Fibroblast of lung (primary cell): ENCODE data around the gene PHETA1. TPM values are rescaled to one million over a fixed set of nuclear protein-coding genes. Genes with fewer than 3 reads are reported as not detected.

Experiments
- DNase-seq, 2 donors: peaks; one replicate each; pipeline versions ENCODE4 v3.0.0 to v3.0.0-alpha.2; 2010; ENCODE audit warnings: low read depth in 2 of 2
- H2AFZ ChIP-seq: 2 replicates; pipeline ENCODE4 v1.5.1; 2012; ENCODE audit warnings: low read length, control low read depth, inconsistent platforms
- H3K27ac ChIP-seq: 2 replicates; pipeline ENCODE4 v1.5.1; 2011; ENCODE audit warnings: low read length, control low read depth; ENCODE audit not compliant: insufficient read depth
- H3K27me3 ChIP-seq: 2 replicates; pipeline ENCODE4 v1.5.1; 2011; ENCODE audit warnings: mild to moderate bottlenecking, low read length; ENCODE audit not compliant: control insufficient read depth, insufficient read depth
- H3K36me3 ChIP-seq: 2 replicates; pipeline ENCODE4 v1.5.1; 2011; ENCODE audit warnings: low read length; ENCODE audit not compliant: control insufficient read depth, insufficient read depth
- H3K4me1 ChIP-seq: 2 replicates; pipeline ENCODE4 v1.5.1; 2011; ENCODE audit warnings: low read length; ENCODE audit not compliant: control insufficient read depth, insufficient read depth; ENCODE audit errors: extremely low read depth
- H3K4me2 ChIP-seq: 2 replicates; pipeline ENCODE4 v1.5.1; 2011; ENCODE audit warnings: low read length, control low read depth; ENCODE audit not compliant: insufficient read depth; ENCODE audit errors: extremely low read depth
- H3K4me3 ChIP-seq, 4 experiments: fragments of 200-600 bp in 1 of 4; sonication (generic) in 1 of 4; replicated peaks in 1 of 4; 2 replicates each; pipeline ENCODE4 v1.5.1; 2011 to 2016; ENCODE audit warnings: low read length in 4 of 4, low read depth in 3 of 4, mild to moderate bottlenecking in 3 of 4, control low read depth in 2 of 4, inconsistent platforms in 1 of 4, mixed read lengths in 1 of 4; ENCODE audit not compliant: insufficient read depth in 1 of 4; ENCODE audit errors: control extremely low read depth in 1 of 4
- H3K79me2 ChIP-seq: 2 replicates; pipeline ENCODE4 v1.5.1; 2012; ENCODE audit warnings: mild to moderate bottlenecking, low read length, inconsistent platforms; ENCODE audit not compliant: control insufficient read depth, insufficient read depth
- H3K9ac ChIP-seq: 2 replicates; pipeline ENCODE4 v1.5.1; 2011; ENCODE audit warnings: mild to moderate bottlenecking, low read length, control low read depth; ENCODE audit not compliant: insufficient read depth
- H3K9me3 ChIP-seq: 2 replicates; pipeline ENCODE4 v1.5.1; 2012; ENCODE audit warnings: low read depth, low read length; ENCODE audit not compliant: control insufficient read depth, insufficient read depth
- H4K20me1 ChIP-seq: 2 replicates; pipeline ENCODE4 v1.5.1; 2011; ENCODE audit warnings: low read length; ENCODE audit not compliant: control insufficient read depth, insufficient read depth; ENCODE audit errors: extremely low read depth
- CTCF ChIP-seq, 2 donors: IDR thresholded peaks in 1 of 2; conservative IDR thresholded peaks in 1 of 2; 1 replicate in 1 of 2; 2 replicates in 1 of 2; pipeline ENCODE4 v1.5.1; 2011 to 2012; ENCODE audit warnings: low read length in 2 of 2, control low read depth in 1 of 2, inconsistent platforms in 1 of 2, low read depth in 1 of 2, mild to moderate bottlenecking in 1 of 2
- EZH2 ChIP-seq: IDR thresholded peaks from 2 replicates; pipeline ENCODE4 v1.5.1; 2012; ENCODE audit warnings: low read length, control low read depth, mild to moderate bottlenecking; ENCODE audit errors: missing control alignments
- polyA plus RNA-seq, 2 donors: library from polyadenylated mRNA; depleted of rRNA in 1 of 2; stranded (reverse) in 1 of 2; unstranded in 1 of 2; fragments of >200 nt; gene quantifications; 2 replicates each; pipeline ENCODE4 v1.2.1, GENCODE V29; 2011 to 2012; ENCODE audit warnings: missing spikeins in 1 of 2
- total RNA-seq: library from RNA; depleted of rRNA; stranded (reverse); fragments of >200 nt; gene quantifications from 2 replicates; pipeline ENCODE4 v1.2.1, GENCODE V29; 2014

The PHETA1 gene
- total and polyA plus RNA-seq, 2 donors (not counting 1 experiment from before 2014, with no cell fraction given): 2.6 to 3.8 TPM

DNA sequence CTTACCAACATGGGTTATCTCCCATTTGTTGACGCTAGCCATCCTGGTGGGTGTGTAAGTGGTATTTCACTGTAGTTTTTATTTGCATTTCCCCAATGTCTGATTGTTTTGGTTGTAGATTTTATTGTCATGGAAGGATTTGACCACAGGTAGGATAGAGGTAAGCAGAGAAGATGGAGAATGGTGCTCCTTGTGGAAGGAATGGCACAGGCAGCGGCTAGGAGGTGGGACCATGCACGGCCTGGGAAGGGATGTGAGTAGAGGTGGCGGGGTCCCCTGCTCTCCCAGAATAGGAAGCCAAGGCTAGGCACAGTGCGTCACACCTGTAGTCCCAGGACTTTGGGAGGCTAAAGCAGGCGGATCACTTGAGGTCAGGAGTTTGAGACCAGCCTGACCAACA, 41.4 kb downstream of the PHETA1 start:
- Histone ChIP-seq H3K27me3 (no peaks in the 10 kb centered on the region), H3K4me3 (no peak overlapping the region), H3K27ac (no peak overlapping the region), H3K9ac (no peak overlapping the region), H3K4me1 (no peaks in the 10 kb centered on the region), H3K36me3 (no peaks in the 10 kb centered on the region), H3K9me3 (no peaks in the 10 kb centered on the region), H4K20me1 (no peaks in the 10 kb centered on the region), H2AFZ (no peak overlapping the region), H3K4me2 (no peak overlapping the region), H3K79me2 (no peaks in the 10 kb centered on the region)
- TF ChIP-seq EZH2: no peak
- no peak for DNase-seq

DNA sequence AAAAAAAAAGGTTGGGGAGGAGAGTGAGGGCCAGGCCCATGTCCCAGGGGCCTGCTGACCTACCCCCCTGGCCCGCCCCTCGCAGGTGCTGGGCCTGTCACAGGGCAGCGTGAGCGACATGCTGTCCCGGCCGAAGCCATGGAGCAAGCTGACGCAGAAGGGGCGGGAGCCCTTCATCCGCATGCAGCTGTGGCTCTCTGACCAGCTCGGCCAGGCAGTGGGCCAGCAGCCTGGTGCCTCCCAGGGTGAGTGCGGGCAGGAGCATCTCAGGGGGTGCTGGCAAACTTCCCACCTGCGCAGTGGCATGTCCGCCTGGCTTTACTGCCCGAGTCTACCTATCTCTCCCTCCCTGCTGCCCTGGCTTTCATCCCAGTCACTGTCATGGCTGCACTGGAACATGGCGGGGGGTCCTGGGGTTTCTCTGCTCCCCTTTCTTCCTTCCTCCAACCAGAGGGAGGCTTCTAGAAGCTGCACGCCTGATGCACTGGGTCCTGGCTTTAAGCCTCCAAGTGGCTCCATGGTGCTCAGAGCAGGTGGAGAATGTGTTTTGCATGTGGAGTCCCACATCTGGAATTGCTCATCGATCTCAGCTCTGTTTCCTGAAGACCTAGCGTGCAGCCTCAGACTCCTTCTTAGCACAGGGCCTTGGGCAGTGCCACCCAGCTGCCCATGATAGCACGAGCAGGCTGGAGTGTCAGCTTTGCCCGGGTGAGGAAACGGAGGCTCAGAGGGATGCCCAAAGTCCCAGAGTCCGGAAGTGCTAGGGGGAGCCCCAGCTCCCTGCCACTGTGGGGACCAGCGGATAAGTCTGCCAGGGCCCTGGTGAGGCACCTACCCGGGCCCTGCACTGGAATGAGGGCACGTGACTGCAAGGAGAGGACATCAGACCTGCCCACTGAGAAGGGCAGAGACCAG, 46.3 kb downstream of the PHETA1 start:
- TF ChIP-seq CTCF (conservative IDR thresholded peaks at IDR 0.05 in 1 of 2, IDR thresholded peaks at IDR 0.05 in 1 of 2; ENCODE audit: low read depth in 1 of 2, low read length in 2 of 2) (no peak), EZH2 (no peak)
- no peaks in the 10 kb centered on the region for H3K79me2 ChIP-seq
- no peak overlapping the region for H3K4me3 ChIP-seq
- H3K36me3 ChIP-seq: no peaks in the 10 kb centered on the region
- no peak overlapping the region for H3K4me2 ChIP-seq
- no peaks in the 10 kb centered on the region for H4K20me1 ChIP-seq
- no peak overlapping the region for H2AFZ ChIP-seq
- no peak overlapping the region for H3K9ac ChIP-seq
- no peak overlapping the region for H3K27ac ChIP-seq
- no peaks in the 10 kb centered on the region for H3K9me3 ChIP-seq
- no peaks in the 10 kb centered on the region for H3K27me3 ChIP-seq
- H3K4me1 ChIP-seq: no peaks in the 10 kb centered on the region
- peak in 1 of 2 donors; percentile 37 for DNase-seq

GRCh38 chr12:111321317-111321716, 47.6 kb downstream of the PHETA1 start:
- DNase-seq: no peak

More at GRCh38 chr12:111321317-111321716, 47.6 kb downstream of the PHETA1 start:
- H3K9ac ChIP-seq: no peak overlapping the region
- H3K27me3 ChIP-seq: no peaks in the 10 kb centered on the region
- no peaks in the 10 kb centered on the region for H3K9me3 ChIP-seq
- H3K4me1 ChIP-seq: no peaks in the 10 kb centered on the region
- no peak overlapping the region for H3K27ac ChIP-seq
- no peaks in the 10 kb centered on the region for H3K79me2 ChIP-seq
- no peaks in the 10 kb centered on the region for H4K20me1 ChIP-seq
- no peak overlapping the region for H2AFZ ChIP-seq
- H3K4me3 ChIP-seq: no peak overlapping the region
- no peak for TF ChIP-seq CTCF (conservative IDR thresholded peaks at IDR 0.05 in 1 of 2, IDR thresholded peaks at IDR 0.05 in 1 of 2; ENCODE audit: low read depth in 1 of 2, low read length in 2 of 2)
- TF ChIP-seq EZH2: no peak
- H3K36me3 ChIP-seq: no peaks in the 10 kb centered on the region
- no peak overlapping the region for H3K4me2 ChIP-seq
